Heart left ventricle (tissue), 16 donors: Measurements from ENCODE around the gene SLC39A11. TPM values are rescaled to one million over a fixed set of nuclear protein-coding genes. Genes with fewer than 3 reads are reported as not detected.
A peak's percentile ranks its signal among the peaks of the same experiment; 100 is the strongest.

ENCODE experiments used
- ATAC-seq, 4 donors: fragments of 200-7000 bp; cut with Tn5 transposase; one replicate each; pipeline ENCODE4 v1.9.1; 2020 to 2022; ENCODE audit warnings: moderate library complexity in 4 of 4, mild to moderate bottlenecking in 3 of 4, moderate number of reproducible peaks in 1 of 4
- DNase-seq, 5 donors: peaks; one replicate each; pipeline ENCODE4 v3.0.0-alpha.2; 2020
- H3K27ac ChIP-seq, 12 donors: fragments of 200-600 bp; sonication (generic) in 4 of 12; one replicate each; pipeline versions ENCODE4 v1.5.0 to v1.8.0; 2016 to 2022; ENCODE audit warnings: mild to moderate bottlenecking in 2 of 12
- H3K27me3 ChIP-seq, 9 donors: fragments of 200-600 bp; sonication (generic) in 2 of 9; one replicate each; pipeline versions ENCODE4 v1.5.1 to v1.8.0; 2016 to 2022; ENCODE audit warnings: mild to moderate bottlenecking in 3 of 9
- H3K36me3 ChIP-seq, 9 donors: fragments of 200-600 bp; sonication (generic) in 2 of 9; one replicate each; pipeline versions ENCODE4 v1.5.0 to v1.8.0; 2018 to 2022; ENCODE audit warnings: mild to moderate bottlenecking in 2 of 9
- H3K4me1 ChIP-seq, 12 donors: fragments of 200-600 bp; sonication (generic) in 4 of 12; one replicate each; pipeline versions ENCODE4 v1.5.0 to v1.8.0; 2016 to 2022; ENCODE audit warnings: mild to moderate bottlenecking in 3 of 12
- H3K4me3 ChIP-seq, 12 donors: fragments of 200-600 bp; sonication (generic) in 4 of 12; one replicate each; pipeline versions ENCODE4 v1.5.0 to v1.8.0; 2017 to 2022; ENCODE audit warnings: mild to moderate bottlenecking in 9 of 12, moderate library complexity in 4 of 12
- H3K9me3 ChIP-seq, 12 donors: fragments of 200-600 bp; sonication (generic) in 4 of 12; one replicate each; pipeline versions ENCODE4 v1.5.0 to v1.8.0; 2016 to 2022; ENCODE audit warnings: mild to moderate bottlenecking in 1 of 12
- CTCF ChIP-seq, 12 donors: fragments of 200-600 bp; sonication (generic) in 4 of 12; IDR thresholded peaks; one replicate each; pipeline versions ENCODE4 v1.5.0 to v1.8.0; 2018 to 2022; ENCODE audit warnings: antibody characterized with exemption in 12 of 12, mild to moderate bottlenecking in 5 of 12
- POLR2A ChIP-seq, 2 donors: fragments of 450-650 bp; IDR thresholded peaks; one replicate each; pipeline ENCODE4 v1.6.1; 2017; ENCODE audit warnings: antibody characterized with exemption in 2 of 2, mild to moderate bottlenecking in 2 of 2, moderate library complexity in 2 of 2
- WGBS, 4 donors: extraction: QIAGEN DNeasy Blood & Tissue Kit in 2 of 4; methylation state at CpG; one replicate each; pipeline versions ENCODE4 v1.1.5 to v1.1.7; 2013 to 2018; 5-methylcytosine and 5-hydroxymethylcytosine counted together
- intact Hi-C, 10 donors: fragments of 100-400 bp; cut with DNase I; formaldehyde crosslinking; loops; one replicate each; pipeline versions ENCODE4 v1.11.1 to v1.14.2; 2022
- polyA plus RNA-seq, 2 donors: library from polyadenylated mRNA; stranded (reverse); fragments of 200-250 nt; gene quantifications; one replicate each; pipeline ENCODE4 v1.2.3, GENCODE V29; 2013
- total RNA-seq, 9 donors: library from RNA; depleted of rRNA in 2 of 9; stranded (reverse); fragments of >200 nt in 2 of 9; fragmentation: NEBNext Ultra II Directional in 3 of 9; extraction: Animal tissue kit (Norgen Biotek cat#: 25700) in 3 of 9; gene quantifications; one replicate each; pipeline versions ENCODE4 v1.1.0 to v1.2.4, GENCODE V29; 2016 to 2023
- donor health status: ischemic (EF 13 %, LVEDD 7.1; RV severe dilation, severe dysfunction).
- donor health status: healthy with polysubstance abuse.
- donor health status: DM: no; HTN: yes; CAD: no.
- donor health status: DM: no; HTN: no; CAD: no.
- donor health status: ischemic (EF 25% LVEDD 6.9; RV normal size, moderate dysfunction).
- donor health status: ischemic (EF 25% LVEDD 5.7; RV mildly dilated, moderate dysfunction).
- donor health status: healthy.
- donor health status: DM: yes; HTN: yes; CAD: no.
- donor health status: ischemic (EF 35%, LVEDD 5.7; RV mildly dilated, moderate dysfunction).
- donor health status: nonischemic (EF 11% LVEDD 7.7; RV severe dilation, severe dysfunction).
- donor health status: DM: yes; HTN: yes; CAD: no.
- donor health status: PGD.
- donor health status: ischemic (EF 29% LVEDD 5.4; RV normal size, mild dysfunction).
- donor health status: nonischemic (EF 23%, LVEDD 6.1; RV moderate dilation, normal function).

SLC39A11 gene
- total and polyA plus RNA-seq, 11 donors, result 2.5 to 23.3 (median 8.4) TPM

- Histone ChIP-seq H3K4me1 (peaks cover 0 to 5% (median 0%) of the 10 kb centered on the region in 12 donors), H3K36me3 (peaks cover 0 to 8% (median 0%) of the 10 kb centered on the region in 9 donors), H3K4me3 (no peak overlapping the region), H3K27me3 (no peaks in the 10 kb centered on the region), H3K27ac (no peak overlapping the region), H3K9me3 (no peaks in the 10 kb centered on the region)
- intact Hi-C loops, result no loop called here
- TF ChIP-seq POLR2A (IDR thresholded peaks at IDR 0.05) (no peak), CTCF (IDR thresholded peaks at IDR 0.05) (no peak)
- WGBS, 4 donors, result 82 to 90% (median 85%) methylated on average over 8 of the region's 8 CpGs
- DNase-seq (no peak), ATAC-seq (no peak)
These were observed 175.5 kb downstream of the SLC39A11 start for GRCh38 chr17:72916991-72917390.

- H3K9me3 ChIP-seq, result no peaks in the 10 kb centered on the region
- H3K27me3 ChIP-seq, result no peaks in the 10 kb centered on the region
- intact Hi-C loops, result no loop called here
- no peak for TF ChIP-seq CTCF (IDR thresholded peaks at IDR 0.05)
- TF ChIP-seq POLR2A (IDR thresholded peaks at IDR 0.05), result no peak
- ATAC-seq (no peak), DNase-seq (no peak)
- H3K4me3 ChIP-seq, result no peak overlapping the region
- H3K36me3 ChIP-seq, result peaks cover 0 to 8% (median 0%) of the 10 kb centered on the region in 9 donors
- H3K4me1 ChIP-seq, result peaks cover 0 to 5% (median 0%) of the 10 kb centered on the region in 12 donors
- WGBS, 4 donors, result 84 to 92% (median 90%) methylated on average over 10 of the region's 10 CpGs
- no peak overlapping the region for H3K27ac ChIP-seq
These were observed 176.8 kb downstream of the SLC39A11 start for GRCh38 chr17:72915625-72916081.

- Histone ChIP-seq H3K9me3 (no peaks in the 10 kb centered on the region), H3K4me1 (peaks cover 0 to 5% (median 0%) of the 10 kb centered on the region in 12 donors), H3K27ac (no peak overlapping the region), H3K36me3 (peaks cover 0 to 11% (median 0%) of the 10 kb centered on the region in 9 donors), H3K4me3 (no peak overlapping the region), H3K27me3 (no peaks in the 10 kb centered on the region)
- no peak for DNase-seq
- TF ChIP-seq CTCF (IDR thresholded peaks at IDR 0.05) (no peak), POLR2A (IDR thresholded peaks at IDR 0.05) (no peak)
- intact Hi-C loops, result no loop called here
- 66 to 69% (median 67%) methylated on average over 5 of the region's 5 CpGs for WGBS, 4 donors
- ATAC-seq, result peak in 2 of 4 donors; percentile 47 to 48
These were observed 179.3 kb downstream of the SLC39A11 start for GRCh38 chr17:72913142-72913682.

- WGBS, 4 donors, result 65 to 78% (median 74%) methylated on average over 3 of the region's 3 CpGs
- Histone ChIP-seq H3K36me3 (peaks cover 0 to 12% (median 0%) of the 10 kb centered on the region in 9 donors), H3K27ac (no peak overlapping the region), H3K27me3 (no peaks in the 10 kb centered on the region), H3K4me1 (no peaks in the 10 kb centered on the region), H3K4me3 (no peak overlapping the region), H3K9me3 (peaks cover 0 to 4% (median 0%) of the 10 kb centered on the region in 12 donors)
- intact Hi-C loops, result no loop called here
- DNase-seq (no peak), ATAC-seq (no peak)
- TF ChIP-seq CTCF (IDR thresholded peaks at IDR 0.05), result no peak
- no peak for TF ChIP-seq POLR2A (IDR thresholded peaks at IDR 0.05)
These were observed 186.2 kb downstream of the SLC39A11 start for GRCh38 chr17:72906306-72906705.
